K562 (cell line): Measurements from ENCODE around the gene PGM3. TPM values are rescaled to one million over a fixed set of nuclear protein-coding genes. Genes with fewer than 3 reads are reported as not detected.

Source experiments
- CHD2 ChIP-seq: IDR thresholded peaks from 2 replicates; pipeline ENCODE4 v1.6.1; 2011; ENCODE audit warnings: low read depth, low read length
- ELK3 ChIP-seq: fragments of 450-650 bp; formaldehyde crosslinking; IDR thresholded peaks from 2 replicates; pipeline ENCODE4 v1.4.0; 2020; ENCODE audit warnings: mild to moderate bottlenecking
- EP300 ChIP-seq: IDR thresholded peaks from 2 replicates; pipeline ENCODE4 v1.6.1; 2012; ENCODE audit warnings: low read length, improper control_type of control experiment
- GABPA ChIP-seq: fragments of 200-800 bp; sonication (Bioruptor generic); conservative IDR thresholded peaks from 2 replicates; pipeline ENCODE4 v1.6.1; 2016; ENCODE audit warnings: low read depth, missing genetic modification characterization, missing compliant biosample characterization
- HNRNPUL1 ChIP-seq: fragments of 200-400 bp; formaldehyde crosslinking; IDR thresholded peaks from 2 replicates; pipeline ENCODE4 v1.6.1; 2017; ENCODE audit warnings: low read length
- MAX ChIP-seq: sonication (generic); formaldehyde crosslinking; IDR thresholded peaks from 2 replicates; pipeline ENCODE4 v1.9.0; 2022; ENCODE audit warnings: mild to moderate bottlenecking, missing genetic modification reagents
- MED1 ChIP-seq: sonication (generic); formaldehyde crosslinking; IDR thresholded peaks from 2 replicates; pipeline ENCODE4 v1.8.1; 2023; ENCODE audit warnings: missing genetic modification reagents, borderline replicate concordance
- MITF ChIP-seq: IDR thresholded peaks from 2 replicates; pipeline ENCODE4 v1.6.1; 2014; ENCODE audit warnings: antibody characterized with exemption
- MTA1 ChIP-seq: fragments of 450-650 bp; IDR thresholded peaks from 2 replicates; pipeline ENCODE4 v1.6.1; 2017; ENCODE audit warnings: borderline replicate concordance
- NR4A1 ChIP-seq, 2 experiments: fragments of 250-450 bp in 1 of 2; fragments of 450-650 bp in 1 of 2; sonication (Bioruptor Pico) in 1 of 2; IDR thresholded peaks; 2 replicates each; pipeline versions ENCODE4 v1.4.0 to v1.6.1; 2016 to 2020; ENCODE audit warnings: mild to moderate bottlenecking in 2 of 2, missing compliant biosample characterization in 1 of 2, missing genetic modification characterization in 1 of 2, moderate library complexity in 1 of 2
- SMAD1 ChIP-seq: fragments of 150-350 bp; IDR thresholded peaks from 2 replicates; pipeline ENCODE4 v1.6.1; 2014; ENCODE audit warnings: low read length, low read depth; ENCODE audit not compliant: partially characterized antibody
- SNRNP70 ChIP-seq: fragments of 200-400 bp; formaldehyde crosslinking; optimal IDR thresholded peaks from 2 replicates; pipeline ENCODE3; 2017; ENCODE audit warnings: low read depth, low read length
- TCF7L2 ChIP-seq: fragments of 150-350 bp; IDR thresholded peaks from 2 replicates; pipeline ENCODE4 v1.6.1; 2016; ENCODE audit warnings: low read depth, mild to moderate bottlenecking, low read length, moderate library complexity
- TEAD2 ChIP-seq: fragments of 450-650 bp; IDR thresholded peaks from 2 replicates; pipeline ENCODE4 v1.6.1; 2016; ENCODE audit warnings: missing genetic modification characterization, control low read depth, missing compliant biosample characterization
- TRIM25 ChIP-seq: fragments of 450-650 bp; IDR thresholded peaks from 2 replicates; pipeline ENCODE4 v1.7.0; 2016; ENCODE audit warnings: borderline replicate concordance
- UBTF ChIP-seq, 2 experiments: IDR thresholded peaks; 2 replicates each; pipeline ENCODE4 v1.6.1; 2012; ENCODE audit warnings: improper control_type of control experiment in 2 of 2, low read depth in 2 of 2, low read length in 2 of 2, borderline replicate concordance in 1 of 2
- ZEB2 ChIP-seq: fragments of 450-650 bp; IDR thresholded peaks from 2 replicates; pipeline ENCODE4 v1.6.1; 2016
- ZNF444 ChIP-seq: fragments of 250-450 bp; sonication (Bioruptor Pico); IDR thresholded peaks from 2 replicates; pipeline ENCODE4 v1.4.0; 2020; ENCODE audit warnings: mild to moderate bottlenecking, moderate library complexity
- ZNF79 ChIP-seq: fragments of 250-450 bp; sonication (Bioruptor Pico); IDR thresholded peaks from 2 replicates; pipeline ENCODE4 v1.4.0; 2020; ENCODE audit warnings: low read depth, mild to moderate bottlenecking, moderate library complexity
- polyA plus RNA-seq, 8 experiments: library from polyadenylated mRNA; depleted of rRNA in 4 of 8; stranded (reverse) in 5 of 8; unstranded in 3 of 8; fragments of >200 nt; fragmentation: Nextera tagmentation in 2 of 8; fragmentation: Illumina TruSeq in 1 of 8; extraction: Ambion mirVana in 2 of 8; extraction: Trizol in 1 of 8; gene quantifications; 2 replicates each; pipeline versions ENCODE4 v1.2.1 to v1.2.3, GENCODE V29; 2011 to 2014; ENCODE audit warnings: inconsistent platforms in 1 of 8, missing spikeins in 1 of 8
- total RNA-seq, 7 experiments: library from RNA; depleted of rRNA in 6 of 7; stranded (reverse); fragments of >200 nt in 6 of 7; fragmentation: Illumina TruSeq in 2 of 7; extraction: Trizol in 2 of 7; gene quantifications; 2 replicates each; pipeline versions ENCODE4 v1.2.1 to v1.2.3, GENCODE V29; 2011 to 2021; ENCODE audit warnings: low replicate concordance in 1 of 7

The PGM3 gene
- total and polyA plus RNA-seq, 9 of the 15 experiments (the other 6 are each of a cell fraction or from before 2014, with no cell fraction given) = 19.1 to 107 (median 50.5) TPM

GRCh38 chr6:83160167-83160566 lies 32.9 kb downstream of the PGM3 start (continued):
- TF ChIP-seq ZNF444 (CRISPR knock-in tag) (no peak), HNRNPUL1 (no peak), SNRNP70 (no peak), TCF7L2 (no peak), CHD2 (no peak), MITF (no peak), NR4A1 (CRISPR knock-in tag; IDR thresholded peaks at IDR 0.05) (no peak), NR4A1 (tag; IDR thresholded peaks at IDR 0.05) (no peak), EP300 (peak; percentile 49; the same call in 1 of the 2 replicates), ZEB2 (0 out of 2 replicates have a peak, but pooled peaks have one; percentile 15), MAX (CRISPR knock-in tag) (no peak), MTA1 (no peak), ZNF79 (CRISPR knock-in tag) (no peak), TRIM25 (no peak), TEAD2 (tag) (no peak), GABPA (tag) (no peak), UBTF (IDR thresholded peaks at IDR 0.05; ENCODE audit: borderline replicate concordance in 1 of 2, low read depth in 2 of 2, low read length in 2 of 2) (no peak), ELK3 (no peak), SMAD1 (no peak), MED1 (no peak)
